Breast epithelium (tissue), 3 donors: Measurements from ENCODE around the gene FNIP2.

Experiments used
- CTCF ChIP-seq, 3 donors: fragments of 450-650 bp; IDR thresholded peaks; one replicate each; pipeline ENCODE4 v1.5.1; 2016 to 2017; ENCODE audit warnings: antibody characterized with exemption in 3 of 3, mild to moderate bottlenecking in 3 of 3, moderate library complexity in 3 of 3
- POLR2A ChIP-seq: fragments of 450-650 bp; IDR thresholded peaks from one replicate; pipeline ENCODE4 v1.6.1; 2016; ENCODE audit warnings: antibody characterized with exemption, mild to moderate bottlenecking, moderate library complexity

- TF ChIP-seq CTCF (IDR thresholded peaks at IDR 0.05) (no peak), POLR2A (no peak)
Measured at GRCh38 chr4:158895797-158896576, 127.2 kb downstream of the FNIP2 start.
